CD4-positive, alpha-beta T cell treated with Interleukin-6 for 4 hours (primary cell): ENCODE data around the gene PIK3R6.
"Not testable (repeated sequence)": the region's sequence is repeated elsewhere in the genome, so short reads cannot be mapped to it uniquely, and the experiment has no call there.

ENCODE experiments used
- DNase-seq: peaks from one replicate; pipeline ENCODE4 v3.0.0-alpha.2; 2020; ENCODE audit warnings: mixed read lengths

Gene PIK3R6

GRCh38 chr17:8823279-8823678 is 44.2 kb downstream of the PIK3R6 start:
- DNase-seq = no peak

GRCh38 chr17:8822401-8823035 is 45.0 kb downstream of the PIK3R6 start:
- DNase-seq = no peak

GRCh38 chr17:8821446-8822105 is 45.9 kb downstream of the PIK3R6 start:
- no peak for DNase-seq

GRCh38 chr17:8820311-8821010 is 47.0 kb downstream of the PIK3R6 start:
- DNase-seq = no peak

- no peak for DNase-seq
Observed at GRCh38 chr17:8818654-8819330, 48.7 kb downstream of the PIK3R6 start.

- no peak for DNase-seq
Observed at GRCh38 chr17:8818047-8818446, 49.4 kb downstream of the PIK3R6 start.

- DNase-seq = no peak
Observed at GRCh38 chr17:8806926-8807550, 60.4 kb downstream of the PIK3R6 start.

- no peak for DNase-seq
Observed at GRCh38 chr17:8806253-8806925, 61.1 kb downstream of the PIK3R6 start.

- not testable (repeated sequence) for DNase-seq
Observed at GRCh38 chr17:8805396-8805795, 62.1 kb downstream of the PIK3R6 start.

- peak; percentile 7 for DNase-seq
Observed at GRCh38 chr17:8803531-8804420, 63.7 kb downstream of the PIK3R6 start.

- no peak for DNase-seq
Observed at GRCh38 chr17:8801135-8801840, 66.2 kb downstream of the PIK3R6 start.

- no peak for DNase-seq
Observed at GRCh38 chr17:8800656-8801055, 66.8 kb downstream of the PIK3R6 start.

- no peak for DNase-seq
Observed at GRCh38 chr17:8799570-8800212, 67.8 kb downstream of the PIK3R6 start.

GRCh38 chr17:8798846-8799569 is 68.5 kb downstream of the PIK3R6 start, which contains the start of gene MFSD6L:
Gene MFSD6L, minus strand, starts transcription at chr17:8799365. Its CDS starts 245 bp downstream, at chr17:8799120.
- DNase-seq = no peak

GRCh38 chr17:8798176-8798845 is 69.2 kb downstream of the PIK3R6 start:
- DNase-seq = no peak

- DNase-seq = no peak
Observed at GRCh38 chr17:8797621-8798175, 69.8 kb downstream of the PIK3R6 start.

- DNase-seq = no peak
Observed at GRCh38 chr17:8794636-8795035, 72.8 kb downstream of the PIK3R6 start.

GRCh38 chr17:8793649-8794048 is 73.8 kb downstream of the PIK3R6 start:
- DNase-seq = no peak
